WTC11 (cell line): Measurements from ENCODE around the gene GRIK2. TPM values are rescaled to one million over a fixed set of nuclear protein-coding genes. Genes with fewer than 3 reads are reported as not detected.

Experiments
- ATAC-seq: fragments of 200-7000 bp; cut with Tn5 transposase; 2 replicates; pipeline ENCODE4 v1.10.0; 2021; ENCODE audit warnings: mild to moderate bottlenecking, moderate library complexity
- CTCF ChIA-PET: fragments of 300-600 bp; sonication (Branson Sonifier 250); formaldehyde crosslinking; loops from one replicate; lab custom pipeline; 2021; ENCODE audit warnings: antibody characterized with exemption; lab: Charles Lee
- POLR2A ChIA-PET: fragments of 350-600 bp; sonication (Branson Sonifier 250); formaldehyde crosslinking; loops from one replicate; lab custom pipeline; 2021; ENCODE audit warnings: antibody characterized with exemption; lab: Charles Lee
- DNase-seq: peaks from one replicate; pipeline ENCODE4 v3.0.0; 2021; ENCODE audit warnings: low spot score
- H3K27ac Mint-ChIP-seq: 2 replicates; pipeline ENCODE4 v1.8.0; 2021; ENCODE audit warnings: mixed read lengths
- H3K27me3 Mint-ChIP-seq: 2 replicates; pipeline ENCODE4 v1.8.0; 2021; ENCODE audit warnings: low read depth, mild to moderate bottlenecking, moderate library complexity, mixed read lengths
- H3K36me3 Mint-ChIP-seq: 2 replicates; pipeline ENCODE4 v1.8.0; 2021; ENCODE audit warnings: mixed read lengths
- H3K4me1 Mint-ChIP-seq: 2 replicates; pipeline ENCODE4 v1.8.0; 2022; ENCODE audit warnings: mixed read lengths
- H3K4me3 Mint-ChIP-seq: 2 replicates; pipeline ENCODE4 v1.8.0; 2021; ENCODE audit warnings: mild to moderate bottlenecking, moderate library complexity, mixed read lengths
- H3K9me3 Mint-ChIP-seq: 2 replicates; pipeline ENCODE4 v1.8.0; 2021; ENCODE audit warnings: mixed read lengths
- ATF6 ChIP-seq: sonication (generic); formaldehyde crosslinking; IDR thresholded peaks from 2 replicates; pipeline ENCODE4 v1.8.1; 2023; ENCODE audit warnings: mild to moderate bottlenecking, missing genetic modification reagents
- CREB1 ChIP-seq: sonication (generic); formaldehyde crosslinking; IDR thresholded peaks from 2 replicates; pipeline ENCODE4 v1.8.0; 2023; ENCODE audit warnings: mild to moderate bottlenecking, missing genetic modification reagents
- CREM ChIP-seq: sonication (generic); formaldehyde crosslinking; IDR thresholded peaks from 2 replicates; pipeline ENCODE4 v1.8.1; 2022; ENCODE audit warnings: mild to moderate bottlenecking, missing genetic modification reagents, moderate library complexity
- ELF4 ChIP-seq: sonication (generic); formaldehyde crosslinking; IDR thresholded peaks from 2 replicates; pipeline ENCODE4 v1.8.1; 2022; ENCODE audit warnings: low read depth, mild to moderate bottlenecking, moderate library complexity, missing genetic modification reagents
- GRHL2 ChIP-seq: fragments of 250-450 bp; sonication (Bioruptor Pico); IDR thresholded peaks from 2 replicates; pipeline ENCODE4 v1.8.0; 2022; ENCODE audit warnings: mild to moderate bottlenecking, moderate library complexity; ENCODE audit not compliant: insufficient replicate concordance, severe bottlenecking
- HMGA2 ChIP-seq: fragments of 250-450 bp; sonication (Bioruptor Pico); IDR thresholded peaks from 2 replicates; pipeline ENCODE4 v1.4.0; 2021; ENCODE audit warnings: mild to moderate bottlenecking, moderate library complexity
- JUN ChIP-seq: sonication (generic); formaldehyde crosslinking; IDR thresholded peaks from 2 replicates; pipeline ENCODE4 v1.8.0; 2023; ENCODE audit warnings: mild to moderate bottlenecking, missing genetic modification reagents
- MYBL2 ChIP-seq: sonication (generic); formaldehyde crosslinking; IDR thresholded peaks from 2 replicates; pipeline ENCODE4 v1.8.1; 2023; ENCODE audit warnings: mild to moderate bottlenecking, moderate library complexity, missing genetic modification reagents
- NFYB ChIP-seq: sonication (generic); formaldehyde crosslinking; conservative IDR thresholded peaks from 2 replicates; pipeline ENCODE4 v1.8.0; 2022; ENCODE audit warnings: low read depth, missing genetic modification reagents
- PRDM15 ChIP-seq: sonication (generic); formaldehyde crosslinking; IDR thresholded peaks from 2 replicates; pipeline ENCODE4 v1.8.0; 2022; ENCODE audit warnings: missing genetic modification reagents
- SMAD4 ChIP-seq: sonication (generic); formaldehyde crosslinking; IDR thresholded peaks from 2 replicates; pipeline ENCODE4 v1.8.0; 2022; ENCODE audit warnings: mild to moderate bottlenecking, missing genetic modification reagents
- TCF7 ChIP-seq: sonication (generic); formaldehyde crosslinking; IDR thresholded peaks from 2 replicates; pipeline ENCODE4 v1.8.0; 2022; ENCODE audit warnings: mild to moderate bottlenecking, low read depth, missing genetic modification reagents, moderate library complexity
- TEAD4 ChIP-seq: sonication (generic); formaldehyde crosslinking; IDR thresholded peaks from 2 replicates; pipeline ENCODE4 v1.8.0; 2022; ENCODE audit warnings: mild to moderate bottlenecking, missing genetic modification reagents
- ZNF138 ChIP-seq: sonication (generic); formaldehyde crosslinking; conservative IDR thresholded peaks from 2 replicates; pipeline ENCODE4 v1.8.1; 2022; ENCODE audit warnings: mild to moderate bottlenecking, moderate library complexity, missing genetic modification reagents
- ZNF232 ChIP-seq: sonication (generic); formaldehyde crosslinking; IDR thresholded peaks from 2 replicates; pipeline ENCODE4 v1.8.0; 2022; ENCODE audit warnings: mild to moderate bottlenecking, missing genetic modification reagents
- ZNF281 ChIP-seq: sonication (generic); formaldehyde crosslinking; IDR thresholded peaks from 2 replicates; pipeline ENCODE4 v1.8.0; 2023; ENCODE audit warnings: mild to moderate bottlenecking, missing genetic modification reagents
- ZSCAN18 ChIP-seq: fragments of 250-450 bp; sonication (Bioruptor Pico); IDR thresholded peaks from 2 replicates; pipeline ENCODE4 v2.1.2; 2022; ENCODE audit warnings: mild to moderate bottlenecking, moderate library complexity
- total RNA-seq: library from RNA; stranded (reverse); gene quantifications from 3 replicates; pipeline ENCODE4 v1.2.3, GENCODE V29; 2021
- TF ChIP-seq, protein P1 (sequence below): fragments of 250-450 bp; sonication (Bioruptor Pico); IDR thresholded peaks from 2 replicates; pipeline ENCODE4 v1.9.0; 2021; ENCODE audit warnings: mild to moderate bottlenecking
- TF ChIP-seq, protein P2 (sequence below): fragments of 250-450 bp; sonication (Bioruptor Pico); IDR thresholded peaks from 2 replicates; pipeline ENCODE4 v1.9.0; 2021; ENCODE audit warnings: mild to moderate bottlenecking, borderline replicate concordance

GRIK2 gene
- total RNA-seq, 1 experiment from 2014 or later: 2.7 TPM

DNA sequence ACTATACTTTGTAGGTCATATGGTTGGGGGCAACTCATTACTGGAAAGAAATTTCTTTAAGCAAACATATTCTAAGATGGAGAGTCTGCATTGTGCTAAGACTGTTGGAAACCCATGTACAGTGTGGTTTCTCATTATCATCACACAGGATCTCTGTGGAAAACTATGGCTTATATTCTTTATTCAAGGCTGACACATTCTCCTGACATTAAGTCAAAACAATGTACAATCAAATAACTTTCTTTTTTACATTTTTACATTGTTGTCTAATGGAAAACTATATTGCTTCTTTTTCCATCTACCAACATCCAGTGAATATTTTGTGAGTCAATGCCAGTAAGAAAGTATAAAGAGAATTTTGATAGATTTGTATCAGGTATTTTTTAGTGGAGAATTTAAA lies 417.6 kb downstream of the GRIK2 start:
- Mint-ChIP-seq H3K9me3 (no peaks in the 10 kb centered on the region), H3K4me3 (no peak overlapping the region), H3K27ac (no peak overlapping the region), H3K27me3 (no peaks in the 10 kb centered on the region), H3K4me1 (peaks cover 9% of the 10 kb centered on the region), H3K36me3 (no peaks in the 10 kb centered on the region)
- POLR2A ChIA-PET: no interaction called here
- CTCF ChIA-PET: no interaction called here
- ATAC-seq (no peak), DNase-seq (no peak)
- TF ChIP-seq CREM: no peak
- TF ChIP-seq NFYB (CRISPR knock-in tag): no peak
- TF ChIP-seq SMAD4: no peak
- TF ChIP-seq TEAD4 (CRISPR knock-in tag): no peak
- no peak for TF ChIP-seq ZNF232 (CRISPR knock-in tag)
- no peak for TF ChIP-seq JUN
- TF ChIP-seq, protein P1, sequence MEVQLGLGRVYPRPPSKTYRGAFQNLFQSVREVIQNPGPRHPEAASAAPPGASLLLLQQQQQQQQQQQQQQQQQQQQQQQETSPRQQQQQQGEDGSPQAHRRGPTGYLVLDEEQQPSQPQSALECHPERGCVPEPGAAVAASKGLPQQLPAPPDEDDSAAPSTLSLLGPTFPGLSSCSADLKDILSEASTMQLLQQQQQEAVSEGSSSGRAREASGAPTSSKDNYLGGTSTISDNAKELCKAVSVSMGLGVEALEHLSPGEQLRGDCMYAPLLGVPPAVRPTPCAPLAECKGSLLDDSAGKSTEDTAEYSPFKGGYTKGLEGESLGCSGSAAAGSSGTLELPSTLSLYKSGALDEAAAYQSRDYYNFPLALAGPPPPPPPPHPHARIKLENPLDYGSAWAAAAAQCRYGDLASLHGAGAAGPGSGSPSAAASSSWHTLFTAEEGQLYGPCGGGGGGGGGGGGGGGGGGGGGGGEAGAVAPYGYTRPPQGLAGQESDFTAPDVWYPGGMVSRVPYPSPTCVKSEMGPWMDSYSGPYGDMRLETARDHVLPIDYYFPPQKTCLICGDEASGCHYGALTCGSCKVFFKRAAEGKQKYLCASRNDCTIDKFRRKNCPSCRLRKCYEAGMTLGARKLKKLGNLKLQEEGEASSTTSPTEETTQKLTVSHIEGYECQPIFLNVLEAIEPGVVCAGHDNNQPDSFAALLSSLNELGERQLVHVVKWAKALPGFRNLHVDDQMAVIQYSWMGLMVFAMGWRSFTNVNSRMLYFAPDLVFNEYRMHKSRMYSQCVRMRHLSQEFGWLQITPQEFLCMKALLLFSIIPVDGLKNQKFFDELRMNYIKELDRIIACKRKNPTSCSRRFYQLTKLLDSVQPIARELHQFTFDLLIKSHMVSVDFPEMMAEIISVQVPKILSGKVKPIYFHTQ: no peak
- no peak for TF ChIP-seq MYBL2 (CRISPR knock-in tag)
- TF ChIP-seq PRDM15 (CRISPR knock-in tag): no peak

GRCh38 chr6:101816716-101817115 lies 423.2 kb downstream of the GRIK2 start:
- TF ChIP-seq ZSCAN18 (CRISPR knock-in tag) (no peak), SMAD4 (no peak), ZNF138 (no peak), ZNF281 (CRISPR knock-in tag) (no peak), CREB1 (CRISPR knock-in tag) (no peak), ZNF232 (CRISPR knock-in tag) (no peak), TCF7 (CRISPR knock-in tag) (no peak), ATF6 (CRISPR knock-in tag) (no peak), ELF4 (CRISPR knock-in tag) (no peak), JUN (no peak), HMGA2 (CRISPR knock-in tag) (no peak), GRHL2 (CRISPR knock-in tag) (no peak)
- TF ChIP-seq, protein P2, sequence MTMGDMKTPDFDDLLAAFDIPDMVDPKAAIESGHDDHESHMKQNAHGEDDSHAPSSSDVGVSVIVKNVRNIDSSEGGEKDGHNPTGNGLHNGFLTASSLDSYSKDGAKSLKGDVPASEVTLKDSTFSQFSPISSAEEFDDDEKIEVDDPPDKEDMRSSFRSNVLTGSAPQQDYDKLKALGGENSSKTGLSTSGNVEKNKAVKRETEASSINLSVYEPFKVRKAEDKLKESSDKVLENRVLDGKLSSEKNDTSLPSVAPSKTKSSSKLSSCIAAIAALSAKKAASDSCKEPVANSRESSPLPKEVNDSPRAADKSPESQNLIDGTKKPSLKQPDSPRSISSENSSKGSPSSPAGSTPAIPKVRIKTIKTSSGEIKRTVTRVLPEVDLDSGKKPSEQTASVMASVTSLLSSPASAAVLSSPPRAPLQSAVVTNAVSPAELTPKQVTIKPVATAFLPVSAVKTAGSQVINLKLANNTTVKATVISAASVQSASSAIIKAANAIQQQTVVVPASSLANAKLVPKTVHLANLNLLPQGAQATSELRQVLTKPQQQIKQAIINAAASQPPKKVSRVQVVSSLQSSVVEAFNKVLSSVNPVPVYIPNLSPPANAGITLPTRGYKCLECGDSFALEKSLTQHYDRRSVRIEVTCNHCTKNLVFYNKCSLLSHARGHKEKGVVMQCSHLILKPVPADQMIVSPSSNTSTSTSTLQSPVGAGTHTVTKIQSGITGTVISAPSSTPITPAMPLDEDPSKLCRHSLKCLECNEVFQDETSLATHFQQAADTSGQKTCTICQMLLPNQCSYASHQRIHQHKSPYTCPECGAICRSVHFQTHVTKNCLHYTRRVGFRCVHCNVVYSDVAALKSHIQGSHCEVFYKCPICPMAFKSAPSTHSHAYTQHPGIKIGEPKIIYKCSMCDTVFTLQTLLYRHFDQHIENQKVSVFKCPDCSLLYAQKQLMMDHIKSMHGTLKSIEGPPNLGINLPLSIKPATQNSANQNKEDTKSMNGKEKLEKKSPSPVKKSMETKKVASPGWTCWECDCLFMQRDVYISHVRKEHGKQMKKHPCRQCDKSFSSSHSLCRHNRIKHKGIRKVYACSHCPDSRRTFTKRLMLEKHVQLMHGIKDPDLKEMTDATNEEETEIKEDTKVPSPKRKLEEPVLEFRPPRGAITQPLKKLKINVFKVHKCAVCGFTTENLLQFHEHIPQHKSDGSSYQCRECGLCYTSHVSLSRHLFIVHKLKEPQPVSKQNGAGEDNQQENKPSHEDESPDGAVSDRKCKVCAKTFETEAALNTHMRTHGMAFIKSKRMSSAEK: no peak
- ChIA-PET CTCF (no interaction called here), POLR2A (no interaction called here)
- ATAC-seq: peak; percentile 47; the same call in 1 of the 2 replicates
- Mint-ChIP-seq H3K27ac (no peak overlapping the region), H3K4me1 (peaks cover 10% of the 10 kb centered on the region), H3K4me3 (no peak overlapping the region), H3K27me3 (no peaks in the 10 kb centered on the region), H3K9me3 (no peaks in the 10 kb centered on the region), H3K36me3 (no peaks in the 10 kb centered on the region)
- DNase-seq: no peak
